ENCODE results near the gene PRAC2.

The PRAC2 gene

GRCh38 chr17:48734333-48735061 is 11.5 kb downstream of the PRAC2 start:
- no peak for DNase-seq

GRCh38 chr17:48735062-48735351 is 12.0 kb downstream of the PRAC2 start:
- DNase-seq: no peak

- DNase-seq: no peak
These were observed 14.5 kb downstream of the PRAC2 start for GRCh38 chr17:48737330-48738043.

- no peak for DNase-seq
These were observed 15.4 kb downstream of the PRAC2 start for GRCh38 chr17:48738424-48738802.

- no peak for DNase-seq
These were observed 16.0 kb downstream of the PRAC2 start for GRCh38 chr17:48738803-48739526.

- DNase-seq: no peak
These were observed 17.6 kb downstream of the PRAC2 start for GRCh38 chr17:48740537-48740936.

GRCh38 chr17:48745381-48746275 is 22.6 kb downstream of the PRAC2 start:
- no peak for DNase-seq

GRCh38 chr17:48746916-48747444 is 24.0 kb downstream of the PRAC2 start:
- DNase-seq: no peak

- no peak for DNase-seq
These were observed 24.7 kb downstream of the PRAC2 start for GRCh38 chr17:48747445-48748363.

- DNase-seq: no peak
These were observed 26.0 kb downstream of the PRAC2 start for GRCh38 chr17:48748718-48749566.

GRCh38 chr17:48749621-48750553 is 26.9 kb downstream of the PRAC2 start:
- no peak for DNase-seq

- DNase-seq: no peak
These were observed 28.2 kb downstream of the PRAC2 start for GRCh38 chr17:48751172-48751571.

- no peak for DNase-seq
These were observed 28.9 kb downstream of the PRAC2 start for GRCh38 chr17:48751733-48752398.

- DNase-seq: no peak
These were observed 29.7 kb downstream of the PRAC2 start for GRCh38 chr17:48752399-48753288.

GRCh38 chr17:48753794-48754499 is 31.0 kb downstream of the PRAC2 start:
- DNase-seq: no peak

- no peak for DNase-seq
These were observed 31.7 kb downstream of the PRAC2 start for GRCh38 chr17:48754500-48755261.

Measured in CD4-positive, alpha-beta T cell treated with Interleukin-17A for 1 hour (primary cell).